HepG2 (cell line): ENCODE results near the gene ZNF23. TPM values are rescaled to one million over a fixed set of nuclear protein-coding genes. Genes with fewer than 3 reads are reported as not detected.

Experiments used
- BCL6 ChIP-seq: IDR thresholded peaks from 2 replicates; pipeline ENCODE4 v1.6.1; 2016; ENCODE audit warnings: missing genetic modification reagents, missing compliant biosample characterization
- EEA1 ChIP-seq: sonication (generic); formaldehyde crosslinking; IDR thresholded peaks from 2 replicates; pipeline ENCODE4 v1.5.1; 2020; ENCODE audit warnings: mild to moderate bottlenecking, missing genetic modification reagents, borderline replicate concordance
- GABPA ChIP-seq, 2 experiments: IDR thresholded peaks; 2 replicates each; pipeline ENCODE4 v1.6.1; 2011 to 2016; ENCODE audit warnings: low read depth in 2 of 2, low read length in 1 of 2, missing biosample characterization in 1 of 2, missing genetic modification characterization in 1 of 2
- MAFF ChIP-seq: IDR thresholded peaks from 2 replicates; pipeline ENCODE4 v1.6.1; 2011; ENCODE audit warnings: low read depth, low read length, improper control_type of control experiment
- RFXANK ChIP-seq: IDR thresholded peaks from 2 replicates; pipeline ENCODE4 v1.6.1; 2016
- STAG1 ChIP-seq: sonication (generic); formaldehyde crosslinking; IDR thresholded peaks from 2 replicates; pipeline ENCODE4 v1.4.0; 2020; ENCODE audit warnings: missing genetic modification reagents
- ZNF207 ChIP-seq: fragments of 450-650 bp; IDR thresholded peaks from 2 replicates; pipeline ENCODE4 v1.6.1; 2016; ENCODE audit warnings: antibody characterized with exemption, borderline replicate concordance
- ZNF550 ChIP-seq: sonication (generic); formaldehyde crosslinking; IDR thresholded peaks from 2 replicates; pipeline ENCODE4 v1.4.0; 2020; ENCODE audit warnings: mild to moderate bottlenecking, missing genetic modification reagents, borderline replicate concordance
- ZNF788 ChIP-seq: sonication (generic); formaldehyde crosslinking; IDR thresholded peaks from 2 replicates; pipeline ENCODE4 v1.5.0; 2020; ENCODE audit warnings: mild to moderate bottlenecking, missing genetic modification reagents, borderline replicate concordance
- polyA plus RNA-seq, 8 experiments: library from polyadenylated mRNA; depleted of rRNA in 3 of 8; stranded (reverse) in 7 of 8; unstranded in 1 of 8; fragments of >200 nt; fragmentation: Illumina TruSeq in 4 of 8; extraction: Trizol in 4 of 8; gene quantifications; 2 replicates each; pipeline versions ENCODE4 v1.2.1 to v1.2.3, GENCODE V29; 2011 to 2016; ENCODE audit warnings: low read depth in 4 of 8, missing spikeins in 1 of 8, mixed read lengths in 1 of 8; ENCODE audit not compliant: insufficient read depth in 1 of 8
- total RNA-seq, 5 experiments: library from RNA; depleted of rRNA; stranded (reverse); fragments of >200 nt; fragmentation: Illumina TruSeq; extraction: Trizol; gene quantifications; 2 replicates each; pipeline ENCODE4 v1.2.3, GENCODE V29; 2016; ENCODE audit warnings: low read depth in 1 of 5
- TF ChIP-seq, protein P1 (sequence below): sonication (generic); formaldehyde crosslinking; IDR thresholded peaks from 2 replicates; pipeline ENCODE4 v1.5.0; 2020; ENCODE audit warnings: mild to moderate bottlenecking, missing genetic modification reagents, moderate library complexity
- TF ChIP-seq, protein P2 (sequence below): sonication (generic); formaldehyde crosslinking; IDR thresholded peaks from 2 replicates; pipeline ENCODE4 v1.4.0; 2020; ENCODE audit warnings: missing genetic modification reagents

Gene ZNF23
- total and polyA plus RNA-seq, 2 of the 13 experiments (the other 11 are each of a cell fraction or from before 2014, with no cell fraction given), result 8.6 to 12.2 TPM

DNA sequence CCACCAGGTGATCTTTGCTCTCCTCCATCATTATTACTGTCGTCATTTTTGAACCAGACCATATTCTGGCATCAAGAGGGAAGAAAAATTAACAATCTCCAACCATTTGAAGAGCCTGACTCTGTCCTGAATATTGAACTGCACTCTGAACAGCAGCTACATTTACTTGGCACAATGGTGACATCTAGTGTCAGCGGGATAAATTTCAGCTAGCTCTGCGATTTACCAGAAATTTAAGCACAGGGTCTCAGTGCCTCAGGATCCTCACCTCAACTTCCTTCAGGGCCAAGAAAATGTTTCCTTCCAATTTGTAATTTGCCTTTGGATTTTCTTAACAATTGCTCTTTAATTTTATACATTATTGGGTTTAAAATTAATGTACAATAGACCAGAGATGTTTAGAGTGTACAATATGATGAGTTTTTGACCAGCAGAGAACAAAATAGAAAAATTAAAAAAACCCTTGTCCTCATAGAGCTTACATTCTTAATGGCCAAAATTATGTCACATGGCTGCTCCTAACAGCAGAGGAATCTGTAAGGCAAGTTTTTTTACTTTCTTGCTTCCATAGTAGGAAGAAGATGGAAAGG, 37.8 kb upstream of the ZNF23 start (continued):
- peak; percentile 90 for TF ChIP-seq STAG1
- TF ChIP-seq ZNF550 (CRISPR knock-in tag), result no peak
- TF ChIP-seq, protein P1, sequence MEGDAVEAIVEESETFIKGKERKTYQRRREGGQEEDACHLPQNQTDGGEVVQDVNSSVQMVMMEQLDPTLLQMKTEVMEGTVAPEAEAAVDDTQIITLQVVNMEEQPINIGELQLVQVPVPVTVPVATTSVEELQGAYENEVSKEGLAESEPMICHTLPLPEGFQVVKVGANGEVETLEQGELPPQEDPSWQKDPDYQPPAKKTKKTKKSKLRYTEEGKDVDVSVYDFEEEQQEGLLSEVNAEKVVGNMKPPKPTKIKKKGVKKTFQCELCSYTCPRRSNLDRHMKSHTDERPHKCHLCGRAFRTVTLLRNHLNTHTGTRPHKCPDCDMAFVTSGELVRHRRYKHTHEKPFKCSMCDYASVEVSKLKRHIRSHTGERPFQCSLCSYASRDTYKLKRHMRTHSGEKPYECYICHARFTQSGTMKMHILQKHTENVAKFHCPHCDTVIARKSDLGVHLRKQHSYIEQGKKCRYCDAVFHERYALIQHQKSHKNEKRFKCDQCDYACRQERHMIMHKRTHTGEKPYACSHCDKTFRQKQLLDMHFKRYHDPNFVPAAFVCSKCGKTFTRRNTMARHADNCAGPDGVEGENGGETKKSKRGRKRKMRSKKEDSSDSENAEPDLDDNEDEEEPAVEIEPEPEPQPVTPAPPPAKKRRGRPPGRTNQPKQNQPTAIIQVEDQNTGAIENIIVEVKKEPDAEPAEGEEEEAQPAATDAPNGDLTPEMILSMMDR (CRISPR knock-in tag), result peak; percentile 90
- TF ChIP-seq GABPA (IDR thresholded peaks at IDR 0.05; ENCODE audit: low read depth, low read length), result no peak
- TF ChIP-seq GABPA (CRISPR knock-in tag; IDR thresholded peaks at IDR 0.05; ENCODE audit: low read depth), result 0 out of 2 replicates have a peak, but pooled peaks have one; percentile 9
- TF ChIP-seq, protein P2, sequence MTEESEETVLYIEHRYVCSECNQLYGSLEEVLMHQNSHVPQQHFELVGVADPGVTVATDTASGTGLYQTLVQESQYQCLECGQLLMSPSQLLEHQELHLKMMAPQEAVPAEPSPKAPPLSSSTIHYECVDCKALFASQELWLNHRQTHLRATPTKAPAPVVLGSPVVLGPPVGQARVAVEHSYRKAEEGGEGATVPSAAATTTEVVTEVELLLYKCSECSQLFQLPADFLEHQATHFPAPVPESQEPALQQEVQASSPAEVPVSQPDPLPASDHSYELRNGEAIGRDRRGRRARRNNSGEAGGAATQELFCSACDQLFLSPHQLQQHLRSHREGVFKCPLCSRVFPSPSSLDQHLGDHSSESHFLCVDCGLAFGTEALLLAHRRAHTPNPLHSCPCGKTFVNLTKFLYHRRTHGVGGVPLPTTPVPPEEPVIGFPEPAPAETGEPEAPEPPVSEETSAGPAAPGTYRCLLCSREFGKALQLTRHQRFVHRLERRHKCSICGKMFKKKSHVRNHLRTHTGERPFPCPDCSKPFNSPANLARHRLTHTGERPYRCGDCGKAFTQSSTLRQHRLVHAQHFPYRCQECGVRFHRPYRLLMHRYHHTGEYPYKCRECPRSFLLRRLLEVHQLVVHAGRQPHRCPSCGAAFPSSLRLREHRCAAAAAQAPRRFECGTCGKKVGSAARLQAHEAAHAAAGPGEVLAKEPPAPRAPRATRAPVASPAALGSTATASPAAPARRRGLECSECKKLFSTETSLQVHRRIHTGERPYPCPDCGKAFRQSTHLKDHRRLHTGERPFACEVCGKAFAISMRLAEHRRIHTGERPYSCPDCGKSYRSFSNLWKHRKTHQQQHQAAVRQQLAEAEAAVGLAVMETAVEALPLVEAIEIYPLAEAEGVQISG (CRISPR knock-in tag), result peak; percentile 27; the same call in 1 of the 2 replicates
- TF ChIP-seq MAFF, result peak; percentile 72
- no peak for TF ChIP-seq ZNF207
- 0 out of 2 replicates have a peak, but pooled peaks have one; percentile 13 for TF ChIP-seq BCL6 (CRISPR knock-in tag)
- TF ChIP-seq RFXANK (CRISPR knock-in tag), result no peak
- TF ChIP-seq EEA1 (CRISPR knock-in tag), result no peak
- no peak for TF ChIP-seq ZNF788 (CRISPR knock-in tag)
